ENCODE data around the gene TNIK.

- no peak for TF ChIP-seq CTCF (IDR thresholded peaks at IDR 0.05; ENCODE audit: low read depth, low read length, missing input control)
- no peak for TF ChIP-seq RAD21 (IDR thresholded peaks at IDR 0.05)
- TF ChIP-seq MAX (IDR thresholded peaks at IDR 0.05), result no peak
- TF ChIP-seq REST (IDR thresholded peaks at IDR 0.05), result no peak
- TF ChIP-seq FOXA1 (IDR thresholded peaks at IDR 0.05), result no peak
- TF ChIP-seq YY1 (IDR thresholded peaks at IDR 0.05), result no peak
- TF ChIP-seq TAF1 (conservative IDR thresholded peaks at IDR 0.05), result no peak
- no peak for TF ChIP-seq GABPA (IDR thresholded peaks at IDR 0.05 in 1 of 2, conservative IDR thresholded peaks at IDR 0.05 in 1 of 2)
- TF ChIP-seq SP1 (IDR thresholded peaks at IDR 0.05), result no peak
- TF ChIP-seq JUND (IDR thresholded peaks at IDR 0.05), result no peak
Measured at GRCh38 chr3:171335559-171335958, 124.6 kb downstream of the TNIK start.
